Iris pigment epithelial cell (primary cell): ENCODE data around the gene PPP2R5A.
"Not testable (repeated sequence)": the region's sequence is repeated elsewhere in the genome, so short reads cannot be mapped to it uniquely, and the experiment has no call there.

ENCODE experiments used
- DNase-seq: peaks from one replicate; pipeline ENCODE4 v3.0.0-alpha.2; 2011; ENCODE audit warnings: low read depth

PPP2R5A gene

GRCh38 chr1:212297338-212297737, 12.1 kb downstream of the PPP2R5A start:
- no peak for DNase-seq

DNA sequence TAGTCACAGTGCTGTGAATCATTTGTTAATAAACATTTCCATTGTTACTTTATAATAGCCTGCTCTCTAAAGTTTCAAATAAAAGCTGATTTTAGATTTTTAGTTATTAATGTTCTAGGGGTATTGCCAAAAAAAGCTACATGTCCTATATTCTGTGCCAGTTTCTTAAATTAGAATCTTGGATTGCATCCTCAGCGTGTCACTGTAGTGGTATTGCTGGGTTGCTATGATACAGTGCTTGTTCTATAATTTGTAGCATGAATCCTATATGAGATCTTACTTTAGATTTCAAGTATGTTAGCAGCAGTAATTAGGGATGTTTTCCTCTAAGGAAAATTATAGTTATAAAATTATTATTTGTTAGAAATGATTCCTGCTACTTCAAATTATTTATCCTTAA, 16.4 kb downstream of the PPP2R5A start:
- DNase-seq, result no peak

GRCh38 chr1:212302745-212303383, 17.7 kb downstream of the PPP2R5A start:
- peak; percentile 78 for DNase-seq

DNA sequence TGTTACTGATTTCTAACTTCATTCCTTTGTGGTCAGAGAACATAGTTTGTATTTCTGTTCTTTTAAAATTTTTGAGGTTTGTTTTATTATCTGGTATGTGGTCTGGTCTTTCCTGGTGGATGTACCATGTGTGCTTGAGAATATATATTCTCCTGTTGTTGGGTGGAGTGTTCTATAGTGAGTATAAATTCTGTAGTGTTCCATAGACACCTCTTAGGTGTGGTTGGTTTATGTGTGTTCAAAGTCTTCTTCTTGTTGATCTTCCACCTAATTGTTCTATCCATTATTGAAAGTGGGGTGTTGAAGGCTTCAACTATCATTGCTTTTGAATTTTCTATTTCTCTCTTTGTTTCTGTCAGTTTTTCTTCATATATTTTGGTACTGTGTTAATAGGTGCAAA, 20.1 kb downstream of the PPP2R5A start:
- DNase-seq, result no peak

DNA sequence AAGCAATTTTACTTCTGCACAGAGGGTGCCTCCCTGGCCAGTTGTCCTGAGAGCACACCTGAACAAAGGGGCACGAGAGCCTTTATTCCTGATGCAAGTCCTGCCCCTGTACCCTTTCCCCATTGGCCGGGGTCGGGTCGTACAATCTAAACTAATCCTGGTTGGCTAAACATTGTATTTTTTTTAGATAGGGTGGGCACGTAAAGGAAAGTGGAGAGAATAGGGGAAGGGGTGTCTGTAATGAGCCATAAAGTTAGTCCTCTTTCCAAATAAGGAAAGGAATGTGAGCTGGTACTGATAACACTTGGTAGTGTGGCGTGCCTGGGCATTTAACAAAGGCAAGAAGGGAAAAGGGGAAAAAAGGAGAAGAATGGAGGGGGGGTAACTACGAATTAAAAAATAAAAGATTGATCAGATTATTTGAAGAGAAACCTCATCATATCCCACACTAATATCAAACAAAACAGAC, 20.8 kb downstream of the PPP2R5A start:
- DNase-seq, result not testable (repeated sequence)

GRCh38 chr1:212309967-212310366, 24.8 kb downstream of the PPP2R5A start:
- no peak for DNase-seq

- no peak for DNase-seq
These were observed 25.2 kb downstream of the PPP2R5A start for GRCh38 chr1:212310383-212310782.

DNA sequence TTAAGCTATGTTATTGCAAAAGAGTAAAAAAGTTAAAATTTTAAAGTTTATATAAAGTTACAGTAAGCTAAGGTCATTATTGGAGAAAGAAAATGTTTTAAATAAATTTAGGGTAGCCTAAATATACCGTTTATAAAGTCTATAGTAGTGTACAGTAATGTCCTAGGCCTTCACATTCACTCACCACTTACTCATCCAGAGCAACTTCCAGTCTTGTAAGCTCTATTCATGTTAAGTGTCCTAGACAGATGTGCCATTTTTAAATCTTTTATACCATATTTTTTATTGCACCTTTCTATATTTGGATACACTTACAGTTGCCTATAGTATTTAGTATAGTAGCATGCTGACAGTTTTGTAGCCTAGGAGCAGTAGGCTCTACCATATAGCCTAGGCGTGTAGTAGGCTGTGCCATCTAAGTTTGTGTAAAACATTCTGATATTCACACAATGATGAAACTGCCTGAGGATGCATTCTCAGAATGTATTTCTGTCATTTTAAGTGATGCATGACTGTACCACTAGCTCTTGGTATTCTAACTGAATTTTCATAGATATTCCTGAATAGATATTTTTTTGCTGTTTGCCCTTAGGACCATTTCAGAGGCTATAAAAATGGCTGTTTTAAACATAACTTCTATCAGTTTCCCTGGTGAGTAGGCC, 26.8 kb downstream of the PPP2R5A start:
- DNase-seq, result peak; percentile 50

DNA sequence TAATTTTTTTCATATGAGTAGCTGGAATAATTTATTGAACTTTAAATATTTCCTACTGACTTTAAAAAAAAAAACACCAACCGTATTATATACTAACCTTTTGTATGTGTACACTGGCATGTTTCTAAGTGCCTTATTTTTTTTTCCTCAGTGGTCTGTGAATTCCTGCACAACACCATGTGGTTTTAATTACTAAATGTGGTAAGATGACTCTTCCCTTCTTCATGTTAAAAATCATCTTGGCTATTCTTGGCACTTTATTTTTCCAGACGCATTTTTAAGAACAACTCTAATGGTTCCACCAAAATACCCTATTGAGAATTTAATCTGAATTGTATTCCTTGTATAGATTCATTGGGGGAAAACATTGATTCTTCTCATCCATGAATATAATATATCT, 28.4 kb downstream of the PPP2R5A start:
- peak; percentile 42 for DNase-seq

DNA sequence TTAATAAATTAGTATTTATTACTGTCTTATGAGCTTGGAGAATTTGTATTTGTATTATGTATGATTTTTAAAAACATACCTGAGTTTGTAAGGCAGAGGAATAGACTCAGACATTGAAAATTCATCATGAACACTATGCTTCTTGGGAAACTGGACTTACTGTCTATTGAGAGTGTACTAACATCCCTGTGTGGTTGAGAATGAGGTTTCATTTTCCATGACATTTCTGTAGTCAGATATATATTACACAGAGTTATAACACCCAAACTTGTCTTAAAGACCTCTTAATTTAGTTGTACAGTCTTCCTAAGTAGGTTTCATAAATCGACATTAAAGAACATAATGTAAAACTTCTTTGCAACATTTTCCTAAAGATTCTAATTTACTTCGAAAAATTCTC, 30.0 kb downstream of the PPP2R5A start:
- no peak for DNase-seq

DNA sequence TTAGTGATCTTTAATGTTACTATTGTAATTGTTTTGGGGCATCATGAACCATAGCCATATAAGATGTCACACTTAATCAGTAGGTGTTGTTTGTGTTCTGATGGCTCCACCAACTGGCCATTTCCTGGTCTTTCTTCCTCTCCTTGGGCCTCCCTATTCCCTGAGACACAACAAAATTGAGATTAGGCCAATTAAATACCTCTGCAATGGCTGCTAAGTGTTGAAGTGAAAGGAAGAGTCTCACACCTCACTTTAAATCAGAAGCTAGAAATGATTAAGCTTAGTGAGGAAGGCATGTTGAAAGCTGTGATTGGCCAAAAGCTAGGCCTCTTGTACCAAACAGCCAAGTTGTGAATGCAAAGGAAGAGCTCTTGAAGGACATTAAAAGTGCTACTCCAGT, 30.7 kb downstream of the PPP2R5A start:
- DNase-seq, result peak; percentile 32

DNA sequence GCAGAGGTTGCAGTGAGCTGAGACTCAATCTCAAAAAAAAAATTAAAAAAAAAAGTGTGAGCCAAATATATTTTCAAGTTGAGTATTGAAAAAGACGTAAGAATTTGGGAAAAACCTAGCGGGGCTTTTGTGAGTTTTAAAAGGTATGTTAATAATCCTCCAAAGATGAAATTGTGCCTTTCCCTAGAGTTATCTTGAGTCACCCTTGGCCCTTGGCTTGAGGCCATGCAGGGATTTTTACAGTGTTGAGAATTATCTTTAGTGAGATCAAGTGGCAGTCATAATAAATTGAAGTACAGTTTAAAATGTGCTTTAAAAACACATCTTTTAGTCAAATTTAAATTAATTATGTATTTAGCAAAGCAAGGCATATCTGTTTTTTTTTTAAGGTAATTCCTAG, 32.7 kb downstream of the PPP2R5A start:
- no peak for DNase-seq

DNA sequence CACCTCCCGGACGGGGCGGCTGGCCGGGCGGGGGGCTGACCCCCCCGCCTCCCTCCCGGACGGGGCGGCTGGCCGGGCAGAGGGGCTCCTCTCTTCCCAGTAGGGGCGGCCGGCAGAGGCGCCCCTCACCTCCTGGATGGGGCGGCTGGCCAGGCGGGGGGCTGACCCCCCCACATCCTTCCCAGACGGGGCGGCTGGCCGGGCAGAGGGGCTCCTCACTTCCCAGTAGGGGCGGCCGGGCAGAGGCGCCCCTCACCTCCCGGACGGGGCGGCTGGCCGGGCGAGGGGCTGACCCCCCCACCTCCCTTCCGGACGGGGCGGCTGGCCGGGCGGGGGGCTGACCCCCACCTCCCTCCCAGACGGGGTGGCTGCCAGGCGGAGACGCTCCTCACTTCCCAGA, 35.8 kb downstream of the PPP2R5A start:
- not testable (repeated sequence) for DNase-seq

DNA sequence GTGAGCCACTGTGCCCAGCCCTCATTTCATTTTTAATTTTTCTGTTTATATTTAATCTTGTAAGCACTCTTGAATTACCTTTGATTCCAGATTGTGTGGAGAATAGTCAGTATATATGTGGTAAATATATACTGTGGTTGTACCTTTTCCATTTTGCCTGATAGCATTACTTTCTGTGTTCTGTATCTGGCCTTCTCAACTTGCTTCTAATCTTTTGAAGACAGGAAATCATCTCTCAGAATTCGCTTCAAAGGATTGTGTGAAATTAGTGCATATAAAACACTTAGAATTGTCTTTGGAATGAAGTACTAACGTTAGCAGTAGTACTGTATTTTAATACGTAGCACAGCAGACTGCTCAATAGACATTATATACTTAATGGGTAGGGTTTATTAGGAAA, 37.9 kb downstream of the PPP2R5A start:
- DNase-seq, result no peak

- DNase-seq, result no peak
These were observed 41.3 kb downstream of the PPP2R5A start for GRCh38 chr1:212326541-212326940.

GRCh38 chr1:212328248-212328647, 43.0 kb downstream of the PPP2R5A start:
- DNase-seq, result no peak

GRCh38 chr1:212329105-212329504, 43.9 kb downstream of the PPP2R5A start:
- DNase-seq, result no peak

- no peak for DNase-seq
These were observed 55.9 kb downstream of the PPP2R5A start for GRCh38 chr1:212341090-212341489.

DNA sequence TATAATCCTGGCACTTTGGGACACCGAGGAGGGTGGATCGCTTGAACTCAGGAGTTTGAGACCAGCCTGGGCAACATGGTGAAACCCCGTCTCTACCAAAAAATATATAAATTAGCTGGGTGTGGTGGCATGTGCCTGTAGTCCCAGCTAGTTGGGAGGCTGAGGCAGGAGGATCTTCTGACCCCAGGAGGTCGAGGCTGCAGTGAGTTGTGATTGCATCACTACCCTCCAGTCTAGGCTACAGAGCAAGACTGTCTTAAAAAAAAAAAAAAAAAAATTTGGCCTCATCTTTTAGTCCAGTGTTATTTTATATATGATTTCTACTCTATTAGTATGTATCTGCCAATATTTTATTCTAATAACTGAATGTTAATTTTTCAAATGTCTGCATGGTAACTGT, 59.7 kb downstream of the PPP2R5A start:
- no peak for DNase-seq

GRCh38 chr1:212346601-212347000, 61.4 kb downstream of the PPP2R5A start:
- peak; percentile 16 for DNase-seq

- DNase-seq, result no peak
These were observed 66.6 kb downstream of the PPP2R5A start for GRCh38 chr1:212351588-212352362.

- no peak for DNase-seq
These were observed 68.0 kb downstream of the PPP2R5A start for GRCh38 chr1:212353181-212353580.

GRCh38 chr1:212354464-212354863, 69.3 kb downstream of the PPP2R5A start:
- no peak for DNase-seq
